CD14-positive monocyte (primary cell): Measurements from ENCODE around the gene MAVS. TPM values are rescaled to one million over a fixed set of nuclear protein-coding genes. Genes with fewer than 3 reads are reported as not detected.

Source experiments
- DNase-seq, 3 donors: peaks; one replicate each; pipeline ENCODE4 v3.0.0-alpha.2; 2011 to 2022
- H2AFZ ChIP-seq: 2 replicates; pipeline ENCODE4 v1.6.0; 2012; ENCODE audit warnings: mild to moderate bottlenecking, low read depth, low read length, inconsistent platforms; ENCODE audit not compliant: insufficient read depth, poor library complexity, severe bottlenecking
- H3K27ac ChIP-seq, 2 donors: 1 replicate in 1 of 2; 2 replicates in 1 of 2; pipeline ENCODE4 v1.5.1; 2012 to 2013; ENCODE audit warnings: low read length in 2 of 2, control low read depth in 1 of 2, inconsistent platforms in 1 of 2, low read depth in 1 of 2, mild to moderate bottlenecking in 1 of 2
- H3K27me3 ChIP-seq, 2 donors: one replicate each; pipeline versions ENCODE4 v1.6.0 to v1.6.1; 2011 to 2013; ENCODE audit warnings: low read length in 2 of 2; ENCODE audit not compliant: control insufficient read depth in 2 of 2, insufficient read depth in 2 of 2
- H3K36me3 ChIP-seq, 2 donors: replicated peaks in 1 of 2; 1 replicate in 1 of 2; 2 replicates in 1 of 2; pipeline versions ENCODE4 v1.5.1 to v1.6.1; 2012 to 2013; ENCODE audit warnings: low read length in 2 of 2, control low read depth in 1 of 2, inconsistent platforms in 1 of 2, mild to moderate bottlenecking in 1 of 2; ENCODE audit not compliant: insufficient read depth in 2 of 2, control insufficient read depth in 1 of 2
- H3K4me1 ChIP-seq, 2 donors: 1 replicate in 1 of 2; 2 replicates in 1 of 2; pipeline versions ENCODE4 v1.5.1 to v1.6.1; 2012 to 2013; ENCODE audit warnings: low read length in 2 of 2, control low read depth in 1 of 2, inconsistent platforms in 1 of 2, mild to moderate bottlenecking in 1 of 2, moderate library complexity in 1 of 2; ENCODE audit not compliant: insufficient read depth in 2 of 2, control insufficient read depth in 1 of 2
- H3K4me2 ChIP-seq: replicated peaks from 2 replicates; pipeline ENCODE3; 2012; ENCODE audit warnings: low read length, moderate library complexity, mild to moderate bottlenecking; ENCODE audit not compliant: poor library complexity, severe bottlenecking; ENCODE audit errors: extremely low read depth
- H3K4me3 ChIP-seq, 3 experiments: fragments of 200-600 bp in 1 of 3; sonication (generic) in 1 of 3; replicated peaks in 1 of 3; 1 replicate in 2 of 3; 2 replicates in 1 of 3; pipeline ENCODE4 v1.5.1; 2011 to 2013; ENCODE audit warnings: low read length in 3 of 3, mild to moderate bottlenecking in 3 of 3, control low read depth in 2 of 3, low read depth in 2 of 3, inconsistent platforms in 1 of 3, moderate library complexity in 1 of 3
- H3K79me2 ChIP-seq: 2 replicates; pipeline ENCODE4 v1.6.0; 2012; ENCODE audit warnings: mild to moderate bottlenecking, control low read depth, inconsistent platforms, low read length, moderate library complexity; ENCODE audit not compliant: insufficient read depth
- H3K9ac ChIP-seq: 2 replicates; pipeline ENCODE4 v1.6.0; 2017; ENCODE audit warnings: low read length, mild to moderate bottlenecking; ENCODE audit not compliant: insufficient read depth, poor library complexity, severe bottlenecking
- H3K9me3 ChIP-seq, 2 donors: replicated peaks in 1 of 2; 1 replicate in 1 of 2; 2 replicates in 1 of 2; pipeline versions ENCODE4 v1.5.1 to v1.6.1; 2012 to 2013; ENCODE audit warnings: low read length in 2 of 2, control low read depth in 1 of 2; ENCODE audit not compliant: control insufficient read depth in 1 of 2, insufficient read depth in 1 of 2
- H4K20me1 ChIP-seq: 2 replicates; pipeline ENCODE4 v1.6.0; 2012; ENCODE audit warnings: mild to moderate bottlenecking, low read length, control low read depth, moderate library complexity; ENCODE audit not compliant: insufficient read depth
- H3K27ac Mint-ChIP-seq, 7 donors: one replicate each; pipeline ENCODE4 v1.8.0; 2020; ENCODE audit warnings: mild to moderate bottlenecking in 7 of 7, mixed read lengths in 7 of 7, moderate library complexity in 6 of 7, inconsistent platforms in 2 of 7
- H3K27me3 Mint-ChIP-seq, 3 donors: one replicate each; pipeline ENCODE4 v1.8.0; 2021 to 2022; ENCODE audit warnings: low read depth in 3 of 3, mild to moderate bottlenecking in 3 of 3, mixed read lengths in 3 of 3, moderate library complexity in 3 of 3, inconsistent platforms in 1 of 3
- H3K36me3 Mint-ChIP-seq, 2 donors: one replicate each; pipeline ENCODE4 v1.8.0; 2020; ENCODE audit warnings: mixed read lengths in 2 of 2, inconsistent platforms in 1 of 2, mild to moderate bottlenecking in 1 of 2
- H3K4me1 Mint-ChIP-seq: one replicate; pipeline ENCODE4 v1.8.0; 2020; ENCODE audit warnings: mild to moderate bottlenecking, mixed read lengths
- H3K4me3 Mint-ChIP-seq, 2 donors: one replicate each; pipeline ENCODE4 v1.8.0; 2020; ENCODE audit warnings: mild to moderate bottlenecking in 2 of 2, mixed read lengths in 2 of 2, moderate library complexity in 1 of 2
- H3K9me3 Mint-ChIP-seq, 7 donors: one replicate each; pipeline ENCODE4 v1.8.0; 2020 to 2022; ENCODE audit warnings: mixed read lengths in 7 of 7, mild to moderate bottlenecking in 6 of 7, moderate library complexity in 6 of 7, inconsistent platforms in 2 of 7
- CTCF ChIP-seq: fragments of 200-600 bp; IDR thresholded peaks from one replicate; pipeline ENCODE4 v1.8.0; 2022; ENCODE audit warnings: antibody characterized with exemption, mild to moderate bottlenecking
- WGBS: methylation state at CpG from one replicate; pipeline ENCODE4 v1.1.5; 2013; ENCODE audit warnings: missing lambda C conversion rate; ENCODE audit not compliant: insufficient coverage; 5-methylcytosine and 5-hydroxymethylcytosine counted together
- intact Hi-C, 2 donors: fragments of 100-400 bp; cut with micrococcal nuclease; formaldehyde crosslinking; loops; one replicate each; pipeline versions ENCODE4 v1.15.0 to v1.15.1; 2023
- polyA plus RNA-seq, 3 donors: library from polyadenylated mRNA; depleted of rRNA in 1 of 3; unstranded in 2 of 3; stranded (reverse) in 1 of 3; fragments of 300-500 nt in 2 of 3; fragments of >200 nt in 1 of 3; fragmentation: Illumina TruSeq in 2 of 3; gene quantifications; 1 replicate in 2 of 3; 2 replicates in 1 of 3; pipeline ENCODE4 v1.2.3, GENCODE V29; 2012 to 2021

Gene MAVS
- polyA plus RNA-seq, 3 donors = 1.8 to 16.6 (median 3.2) TPM

GRCh38 chr20:3815703-3816315 lies 30.8 kb upstream of the MAVS start:
- no peak for TF ChIP-seq CTCF
- Mint-ChIP-seq H3K27me3 (peaks cover 0 to 3% (median 1%) of the 10 kb centered on the region in 3 donors), H3K27ac (peak overlapping the region in 2 of 7 donors; percentile 34 to 75), H3K9me3 (peaks cover 0 to 4% (median 0%) of the 10 kb centered on the region in 7 donors), H3K36me3 (peaks cover 3 to 4% of the 10 kb centered on the region in 2 donors), H3K4me3 (no peak overlapping the region), H3K4me1 (peaks cover 42% of the 10 kb centered on the region)
- Histone ChIP-seq H4K20me1 (no peaks in the 10 kb centered on the region), H3K27ac (no peak overlapping the region), H2AFZ (no peak overlapping the region), H3K4me2 (no peak overlapping the region), H3K4me3 (no peak overlapping the region), H3K4me1 (peaks cover 40 to 50% of the 10 kb centered on the region in 2 donors), H3K79me2 (peaks cover 2% of the 10 kb centered on the region), H3K9me3 (no peaks in the 10 kb centered on the region), H3K27me3 (no peaks in the 10 kb centered on the region), H3K9ac (no peak overlapping the region), H3K36me3 (no peaks in the 10 kb centered on the region)
- peak in 1 of 3 donors; percentile 2 for DNase-seq
- 69% methylated on average over 7 of the region's 9 CpGs for WGBS
- intact Hi-C loops = loop anchor here in 1 of 2 donors (10.0 kb wide), 1 partner anchor 51 kb away; the partner anchor contains the start of gene ADISSP

- H3K27me3 ChIP-seq = no peaks in the 10 kb centered on the region
- H3K36me3 Mint-ChIP-seq = peaks cover 13 to 18% of the 10 kb centered on the region in 2 donors
- TF ChIP-seq CTCF = peak; percentile 79
- peaks cover 20 to 33% of the 10 kb centered on the region in 2 donors for H3K4me1 ChIP-seq
- H4K20me1 ChIP-seq = no peaks in the 10 kb centered on the region
- no peak overlapping the region for H3K4me3 ChIP-seq
- H3K9ac ChIP-seq = no peak overlapping the region
- H3K4me3 Mint-ChIP-seq = peak overlapping the region in 1 of 2 donors; percentile 9
- DNase-seq = peak; percentile 66 to 81 (median 76)
- intact Hi-C loops = loop anchor here in 1 of 2 donors (10.0 kb wide), 1 partner anchor 54 kb away; the partner anchor contains the start of gene ADISSP
- H2AFZ ChIP-seq = peak overlapping the region; percentile 37
- no peak overlapping the region for H3K4me2 ChIP-seq
- WGBS = 90% methylated on average over 5 of the region's 8 CpGs
- H3K9me3 ChIP-seq = no peaks in the 10 kb centered on the region
- H3K9me3 Mint-ChIP-seq = peaks cover 0 to 1% (median 0%) of the 10 kb centered on the region in 7 donors
- H3K27ac ChIP-seq = peak overlapping the region in 1 of 2 donors; percentile 44
- peaks cover 22% of the 10 kb centered on the region for H3K4me1 Mint-ChIP-seq
- peaks cover 16% of the 10 kb centered on the region for H3K79me2 ChIP-seq
- H3K27ac Mint-ChIP-seq = peak overlapping the region in 6 of 7 donors; percentile 46 to 78 (median 62)
- H3K36me3 ChIP-seq = peaks cover 12 to 17% of the 10 kb centered on the region in 2 donors
- H3K27me3 Mint-ChIP-seq = peaks cover 0 to 3% (median 0%) of the 10 kb centered on the region in 3 donors
Measured at GRCh38 chr20:3818155-3819151, 28.2 kb upstream of the MAVS start.
